ENCODE results near the gene UBN1.

The UBN1 gene

GRCh38 chr16:4900036-4900435, 52.8 kb downstream of the UBN1 start:
- TF ChIP-seq CTCF (IDR thresholded peaks at IDR 0.05; ENCODE audit: low read depth, low read length) = no peak
- no peak overlapping the region for H3K4me3 ChIP-seq (ENCODE audit: low read depth, low read length)

GRCh38 chr16:4900750-4901149, 53.5 kb downstream of the UBN1 start:
- no peak overlapping the region for H3K4me3 ChIP-seq (ENCODE audit: low read depth, low read length)
- no peak for TF ChIP-seq CTCF (IDR thresholded peaks at IDR 0.05; ENCODE audit: low read depth, low read length)

GRCh38 chr16:4902038-4902437, 54.8 kb downstream of the UBN1 start:
- H3K4me3 ChIP-seq (ENCODE audit: low read depth, low read length) = no peak overlapping the region
- no peak for TF ChIP-seq CTCF (IDR thresholded peaks at IDR 0.05; ENCODE audit: low read depth, low read length)

DNA sequence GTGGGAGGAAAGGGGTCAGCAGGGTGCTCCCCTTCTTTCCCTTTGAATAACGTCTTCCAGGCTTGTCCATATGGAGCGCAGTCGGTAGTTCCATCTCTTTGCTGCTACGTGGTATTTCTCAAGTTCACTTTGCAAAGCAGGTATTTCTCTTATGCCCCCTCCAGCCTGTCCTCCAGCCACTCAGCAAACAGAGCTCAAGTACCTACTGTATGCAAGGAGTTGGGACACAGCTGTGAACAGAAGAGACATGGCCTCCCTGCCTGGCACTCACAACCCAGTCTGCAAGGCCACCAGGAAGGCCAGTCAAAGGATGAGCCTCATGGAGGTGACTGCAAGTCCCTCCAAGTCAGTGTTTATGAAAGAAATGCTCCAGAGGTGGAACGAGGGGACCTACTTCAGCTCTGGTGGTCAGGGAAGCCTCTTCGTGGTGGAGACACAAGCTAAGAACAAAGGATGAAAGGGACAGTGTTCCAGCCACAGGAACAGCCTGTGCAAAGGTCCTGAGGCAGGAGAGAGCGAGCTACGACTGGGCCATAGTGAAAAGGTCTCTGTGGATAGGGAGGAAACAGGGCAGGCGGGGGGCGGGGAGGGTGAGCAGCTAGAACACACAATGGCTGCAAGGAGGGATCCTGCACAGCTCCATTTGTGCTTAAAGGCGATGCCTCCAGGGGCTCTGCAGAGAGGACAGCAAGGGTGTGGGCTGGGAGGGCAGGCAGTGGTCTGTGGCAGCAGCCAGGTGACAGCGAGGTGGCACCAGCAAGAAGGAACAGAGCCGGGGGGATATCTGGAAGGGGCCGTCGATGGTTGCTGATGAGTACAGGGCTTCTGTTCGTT, 57.0 kb downstream of the UBN1 start:
- TF ChIP-seq CTCF (IDR thresholded peaks at IDR 0.05; ENCODE audit: low read depth, low read length) = no peak
- H3K4me3 ChIP-seq (ENCODE audit: low read depth, low read length) = no peak overlapping the region

DNA sequence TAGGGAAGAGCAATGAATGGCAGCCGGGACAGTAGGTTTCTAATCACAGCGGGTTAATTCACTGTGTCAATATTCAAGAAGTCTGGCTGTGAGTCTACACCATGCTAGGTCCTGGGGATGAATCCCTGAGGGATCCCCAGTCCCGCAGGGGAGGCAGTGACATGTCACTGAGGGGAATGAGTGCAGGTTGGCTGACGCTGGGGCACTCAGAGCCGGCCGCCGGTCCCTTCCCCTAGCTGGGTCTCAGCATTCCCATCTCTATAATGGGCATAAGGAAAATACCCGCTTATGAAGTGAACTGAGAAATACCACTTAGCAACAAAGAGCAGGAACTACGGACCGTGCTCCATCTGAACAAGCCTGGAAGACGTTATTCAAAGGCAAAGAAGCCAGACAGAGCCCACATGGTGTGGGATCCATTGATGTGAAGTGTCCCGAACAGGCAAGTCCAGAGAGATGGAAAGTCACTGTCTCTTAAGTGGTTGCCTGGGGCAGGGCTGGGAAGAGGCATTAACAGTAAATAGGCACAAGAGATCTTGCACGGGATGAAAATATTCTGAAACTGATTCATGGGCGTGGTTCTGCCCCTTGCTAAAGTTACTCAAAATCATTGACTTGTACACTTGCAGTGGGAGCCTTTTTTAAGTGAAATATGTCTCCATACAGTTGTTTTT, 57.8 kb downstream of the UBN1 start:
- TF ChIP-seq CTCF (IDR thresholded peaks at IDR 0.05; ENCODE audit: low read depth, low read length) = no peak
- H3K4me3 ChIP-seq (ENCODE audit: low read depth, low read length) = no peak overlapping the region

DNA sequence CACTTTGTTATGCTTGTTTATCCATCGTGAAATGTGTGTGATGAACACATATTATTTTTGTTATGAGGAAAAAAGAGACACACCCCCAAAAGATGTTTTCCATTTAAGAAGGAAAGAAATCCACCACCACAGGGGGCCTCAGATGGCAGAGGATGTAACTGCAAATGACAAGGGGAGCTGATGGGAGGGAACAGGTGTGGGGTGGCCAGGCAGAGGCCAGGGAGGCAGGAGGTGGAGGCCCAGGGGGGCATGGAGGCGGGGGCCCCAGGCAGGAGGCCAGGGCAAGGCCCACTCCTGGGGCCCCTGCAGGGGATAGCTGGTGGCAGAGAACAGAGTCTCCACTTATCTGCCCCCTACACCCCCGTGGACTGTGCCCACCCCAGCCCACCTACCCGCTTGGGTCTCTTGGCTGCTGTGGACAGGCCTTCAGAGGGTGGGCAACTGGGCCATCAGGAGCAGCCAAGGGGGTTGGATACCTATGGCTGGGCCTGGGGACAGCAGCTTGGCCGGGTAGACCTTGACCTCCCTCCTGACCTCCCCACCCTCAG, 61.6 kb downstream of the UBN1 start:
- H3K4me3 ChIP-seq (ENCODE audit: low read depth, low read length) = no peak overlapping the region
- TF ChIP-seq CTCF (IDR thresholded peaks at IDR 0.05; ENCODE audit: low read depth, low read length) = no peak

GRCh38 chr16:4909825-4910224, 62.5 kb downstream of the UBN1 start:
- no peak for TF ChIP-seq CTCF (IDR thresholded peaks at IDR 0.05; ENCODE audit: low read depth, low read length)
- no peak overlapping the region for H3K4me3 ChIP-seq (ENCODE audit: low read depth, low read length)

Data from WI38 (cell line).